Erythroblast (primary cell): ENCODE measurements around the gene METRN.

Source experiments
- GATA1 ChIP-seq: IDR thresholded peaks from 2 replicates; pipeline ENCODE4 v1.6.1; 2011; ENCODE audit warnings: low read depth, mild to moderate bottlenecking, control low read depth, low read length, moderate library complexity
- POLR2A ChIP-seq: IDR thresholded peaks from 2 replicates; pipeline ENCODE4 v1.6.1; 2011; ENCODE audit warnings: mild to moderate bottlenecking, low read length

DNA sequence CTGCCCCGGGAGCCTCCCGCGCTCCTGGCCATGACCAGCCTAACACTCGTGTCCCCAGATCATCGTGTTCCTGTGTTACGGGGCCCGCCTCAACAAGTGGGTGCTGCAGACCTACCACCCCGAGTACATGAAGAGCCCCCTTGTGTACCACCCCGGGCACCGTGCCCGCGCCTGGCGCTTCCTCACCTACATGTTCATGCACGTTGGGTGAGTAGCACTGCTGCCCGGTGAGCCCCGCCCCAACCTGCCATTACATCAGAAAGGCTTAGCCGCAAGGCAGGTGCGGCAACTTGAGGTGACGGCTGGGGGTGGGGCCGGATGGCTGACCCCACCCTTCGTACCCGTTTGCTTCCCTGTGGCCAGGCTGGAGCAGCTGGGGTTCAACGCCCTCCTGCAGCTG lies 38.0 kb upstream of the METRN start:
- TF ChIP-seq POLR2A: no peak
- no peak for TF ChIP-seq GATA1
